ENCODE data around the gene MUSK.
"Not testable (repeated sequence)": the region's sequence is repeated elsewhere in the genome, so short reads cannot be mapped to it uniquely, and the experiment has no call there.

The MUSK gene

GRCh38 chr9:110812886-110813285 lies 144.3 kb downstream of the MUSK start:
- DNase-seq = no peak

- no peak for DNase-seq
Measured at GRCh38 chr9:110814159-110814558, 145.6 kb downstream of the MUSK start.

GRCh38 chr9:110815361-110815760 lies 146.8 kb downstream of the MUSK start:
- DNase-seq = no peak

GRCh38 chr9:110820381-110820780 lies 151.8 kb downstream of the MUSK start:
- no peak for DNase-seq

GRCh38 chr9:110821064-110821463 lies 152.5 kb downstream of the MUSK start:
- DNase-seq = no peak

GRCh38 chr9:110825129-110825528 lies 156.5 kb downstream of the MUSK start:
- DNase-seq = not testable (repeated sequence)

- no peak for DNase-seq
Measured at GRCh38 chr9:110825950-110826349, 157.4 kb downstream of the MUSK start.

- DNase-seq = not testable (repeated sequence)
Measured at GRCh38 chr9:110826400-110826799, 157.8 kb downstream of the MUSK start.

- no peak for DNase-seq
Measured at GRCh38 chr9:110828264-110828663, 159.7 kb downstream of the MUSK start.

GRCh38 chr9:110830495-110830894 lies 161.9 kb downstream of the MUSK start:
- no peak for DNase-seq

GRCh38 chr9:110832926-110833325 lies 164.3 kb downstream of the MUSK start:
- DNase-seq = no peak

- DNase-seq = no peak
Measured at GRCh38 chr9:110835404-110835803, 166.8 kb downstream of the MUSK start.

GRCh38 chr9:110835859-110836271 lies 167.3 kb downstream of the MUSK start:
- no peak for DNase-seq

GRCh38 chr9:110837401-110838005 lies 168.9 kb downstream of the MUSK start:
- no peak for DNase-seq

- DNase-seq = no peak
Measured at GRCh38 chr9:110842169-110842568, 173.6 kb downstream of the MUSK start.

GRCh38 chr9:110842986-110843385 lies 174.4 kb downstream of the MUSK start:
- DNase-seq = no peak

- no peak for DNase-seq
Measured at GRCh38 chr9:110844121-110844520, 175.5 kb downstream of the MUSK start.

GRCh38 chr9:110846215-110846614 lies 177.6 kb downstream of the MUSK start:
- DNase-seq = no peak

- no peak for DNase-seq
Measured at GRCh38 chr9:110847671-110848070, 179.1 kb downstream of the MUSK start.

GRCh38 chr9:110850401-110851135 lies 182.0 kb downstream of the MUSK start:
- no peak for DNase-seq
